Non-pigmented ciliary epithelial cell (primary cell): Measurements from ENCODE around the gene CERS6.
"Not testable (repeated sequence)": the region's sequence is repeated elsewhere in the genome, so short reads cannot be mapped to it uniquely, and the experiment has no call there.

Experiments
- DNase-seq: peaks from one replicate; pipeline ENCODE4 v3.0.0-alpha.2; 2010; ENCODE audit warnings: low read depth

The CERS6 gene

DNA sequence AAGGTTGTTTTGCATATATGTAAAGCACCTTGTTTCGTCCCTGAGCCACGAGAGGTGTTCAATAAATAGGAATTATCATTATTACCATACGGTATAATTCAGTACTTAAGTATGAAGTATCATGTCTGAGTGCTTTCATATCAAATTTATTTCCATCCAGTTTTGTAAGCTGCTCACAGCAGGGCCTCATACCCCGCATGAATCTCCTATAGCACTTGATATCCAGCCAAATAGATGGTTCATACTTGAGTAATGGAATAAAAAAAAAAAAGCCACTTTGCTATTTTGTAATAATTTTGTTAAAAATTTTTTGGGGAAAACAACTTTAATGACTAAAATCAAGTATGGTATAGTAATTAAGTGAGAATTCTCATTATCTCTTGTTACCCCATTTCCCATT lies 185.6 kb downstream of the CERS6 start:
- no peak for DNase-seq

DNA sequence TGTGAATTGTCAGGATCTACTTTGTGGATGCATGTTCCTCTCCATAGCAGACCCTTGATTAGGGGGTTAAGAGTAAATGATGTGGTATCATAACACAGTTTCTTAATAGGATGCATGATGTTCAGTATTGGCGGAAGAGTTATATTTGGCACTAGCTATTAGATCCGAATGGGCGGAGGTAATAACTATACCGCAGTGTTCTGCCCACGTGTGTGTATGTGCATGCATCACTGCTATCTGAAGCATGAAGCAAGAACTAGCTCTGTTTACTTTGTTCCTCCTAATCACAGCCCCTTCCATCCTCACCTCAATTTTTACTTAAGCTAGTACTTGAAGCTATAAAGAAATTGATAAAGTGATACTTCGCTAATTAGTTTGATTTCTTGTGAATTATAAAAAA lies 186.8 kb downstream of the CERS6 start:
- DNase-seq, result no peak

DNA sequence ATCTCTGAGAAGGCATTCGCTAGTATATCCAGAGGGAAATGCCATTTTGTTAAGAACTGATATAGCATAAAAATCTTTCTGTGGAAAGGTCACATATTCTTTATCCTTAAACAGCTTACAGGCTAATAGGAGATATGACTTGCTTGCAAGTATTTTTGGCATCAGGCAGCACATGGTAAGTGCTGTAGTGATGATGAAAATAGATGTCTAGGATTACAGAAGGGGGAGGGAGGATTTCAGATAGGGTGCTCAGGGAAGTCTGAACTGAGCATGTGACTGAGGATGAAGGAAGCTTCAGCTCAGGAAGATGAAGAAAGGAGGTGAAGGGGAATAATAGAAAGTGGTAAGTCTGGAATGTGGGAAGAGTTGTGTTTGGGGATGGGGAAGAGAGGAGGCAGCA lies 187.9 kb downstream of the CERS6 start:
- no peak for DNase-seq

DNA sequence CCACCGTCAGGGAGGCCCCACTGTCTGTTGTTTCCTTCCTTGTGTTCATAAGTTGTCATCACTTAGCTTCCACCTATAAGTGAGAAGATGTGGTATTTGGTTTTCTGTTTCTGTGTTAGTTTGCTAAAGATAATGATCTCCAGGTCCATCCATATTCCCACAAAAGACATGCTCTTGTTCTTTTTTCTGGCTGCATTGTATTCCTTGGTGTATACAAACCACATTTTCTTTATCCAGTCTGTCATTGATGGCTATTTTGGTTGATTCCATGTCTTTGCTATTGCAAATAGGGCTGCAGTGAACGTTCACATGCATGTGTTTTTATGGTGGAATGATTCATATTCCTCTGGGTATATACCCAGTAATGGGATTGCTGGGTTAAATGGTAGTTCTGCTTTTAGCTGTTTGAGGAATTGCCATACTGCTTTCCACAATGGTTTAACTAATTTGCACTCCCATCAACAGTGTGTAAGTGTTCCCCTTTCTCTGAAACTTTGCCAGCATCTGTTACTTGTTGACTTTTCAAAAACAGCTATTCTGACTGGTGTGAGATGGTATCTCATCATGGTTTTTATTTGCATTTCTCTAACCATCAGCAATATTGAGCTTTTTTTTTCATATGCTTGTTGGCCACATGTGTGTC lies 189.7 kb downstream of the CERS6 start:
- DNase-seq, result no peak

DNA sequence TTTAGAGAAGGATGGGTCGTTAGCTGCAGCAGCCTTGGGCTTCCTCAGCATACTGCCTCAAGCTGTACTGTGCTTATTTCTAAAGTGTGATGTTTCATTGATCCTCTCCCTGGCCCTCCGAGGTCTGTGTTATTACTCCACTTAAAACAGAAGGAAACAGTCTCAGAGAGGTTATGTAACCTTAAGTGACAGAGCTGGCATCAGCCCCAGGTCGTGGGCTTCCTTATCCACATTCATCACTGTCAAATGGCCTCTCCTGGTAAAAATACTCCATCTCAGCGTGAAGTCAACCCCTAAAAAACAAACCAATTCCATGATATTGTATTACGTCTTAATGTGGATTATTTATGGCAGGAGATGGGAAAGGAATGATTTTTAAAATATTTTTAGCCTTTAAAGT lies 193.0 kb downstream of the CERS6 start:
- DNase-seq, result no peak

DNA sequence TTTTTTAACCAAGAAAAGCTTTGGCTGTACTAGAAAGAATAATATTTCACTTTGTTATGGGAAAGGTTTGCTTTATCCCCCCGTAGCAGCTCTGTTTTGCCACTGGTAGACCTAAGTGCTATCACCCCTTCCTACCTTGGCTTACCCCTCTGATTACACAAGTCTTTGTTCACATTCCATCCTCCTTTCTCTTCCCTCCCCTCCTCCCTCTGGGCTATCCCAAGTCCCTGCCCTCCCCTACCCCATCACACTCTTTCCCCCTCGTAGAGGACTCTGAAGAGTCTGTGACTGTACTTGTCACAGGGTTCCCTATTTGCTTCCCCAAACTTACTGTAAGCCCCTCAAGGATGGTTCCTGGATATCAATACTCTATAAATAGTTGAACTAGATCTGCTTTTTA lies 193.5 kb downstream of the CERS6 start:
- DNase-seq, result no peak

DNA sequence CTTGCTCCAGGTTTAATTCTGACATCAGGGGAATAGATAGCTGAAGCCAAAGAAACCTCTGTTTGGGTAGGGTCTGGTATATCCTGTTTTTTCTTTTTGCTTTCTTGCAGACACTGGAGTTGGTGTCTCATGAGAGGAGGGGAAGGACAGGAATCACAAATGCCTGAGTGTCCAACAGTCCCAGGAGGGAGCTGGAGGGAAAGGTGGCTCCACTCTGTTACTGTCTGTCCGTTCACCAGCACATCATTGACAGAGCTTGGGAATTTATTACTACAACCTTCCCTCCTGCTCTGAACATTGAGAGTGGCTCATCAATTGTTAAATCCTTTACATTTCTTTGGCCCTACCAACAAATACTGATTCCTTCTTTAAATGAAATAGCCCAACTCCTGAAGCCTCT lies 194.1 kb downstream of the CERS6 start:
- no peak for DNase-seq

DNA sequence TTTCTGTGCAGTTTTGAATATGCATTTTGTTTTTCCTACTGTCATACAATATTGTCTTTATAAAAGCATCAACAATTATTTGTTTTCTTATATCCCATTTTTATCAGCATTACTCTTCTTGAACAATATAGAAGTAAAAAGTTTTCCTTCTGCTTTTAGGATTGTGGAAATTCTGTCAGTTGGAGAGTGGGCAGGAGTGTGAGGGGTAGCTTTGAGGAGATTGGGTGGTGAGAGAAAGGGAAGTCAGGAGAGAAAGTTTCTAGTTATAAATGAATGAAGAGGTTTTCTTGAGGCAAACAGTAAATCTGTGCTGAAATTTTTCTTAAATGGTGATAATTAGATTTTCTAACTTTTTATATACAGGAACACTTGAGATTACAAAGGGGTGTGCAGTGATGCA lies 194.7 kb downstream of the CERS6 start:
- DNase-seq, result no peak

DNA sequence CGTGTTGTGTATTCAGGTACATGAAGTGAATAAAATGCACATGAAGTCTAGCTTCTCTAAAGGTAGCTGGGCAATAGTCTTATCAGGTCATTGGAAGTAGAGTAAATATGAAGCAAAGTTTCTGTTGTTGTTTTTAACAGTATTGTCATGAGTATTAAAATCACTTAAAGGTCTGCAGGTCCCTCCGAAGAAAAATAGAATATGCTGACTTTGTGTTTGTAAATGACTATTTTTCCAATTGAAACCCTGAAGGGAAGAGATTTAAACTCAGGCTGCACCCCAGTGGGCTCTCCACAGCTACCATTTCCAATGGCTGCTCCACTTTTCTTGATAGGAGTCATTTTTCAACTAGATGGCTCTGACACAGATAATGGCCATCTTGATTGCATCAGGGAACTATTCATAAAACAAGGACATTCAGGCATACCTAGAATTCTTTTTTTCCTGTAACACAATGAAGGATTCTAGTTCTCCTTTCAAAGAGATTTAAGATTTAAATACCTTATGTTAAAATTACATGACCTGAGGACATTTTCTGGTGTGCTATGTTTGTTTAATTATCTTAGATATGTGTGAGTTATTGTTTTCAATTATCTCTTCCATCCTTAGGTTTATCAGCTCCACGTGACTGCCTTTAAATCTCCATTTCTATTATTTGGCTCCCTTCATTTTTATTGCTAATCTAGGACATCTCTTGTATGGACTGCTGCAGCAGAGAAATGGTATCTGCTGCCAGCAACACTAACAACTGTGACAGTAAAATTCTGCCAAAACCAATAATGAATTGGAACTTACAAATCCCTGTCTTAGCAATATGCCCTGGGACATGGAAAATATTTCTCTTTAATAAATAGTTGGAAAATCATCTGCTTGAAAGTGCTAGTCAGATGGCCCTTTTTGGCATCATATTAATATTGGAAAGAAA lies 197.2 kb downstream of the CERS6 start:
- DNase-seq, result no peak

DNA sequence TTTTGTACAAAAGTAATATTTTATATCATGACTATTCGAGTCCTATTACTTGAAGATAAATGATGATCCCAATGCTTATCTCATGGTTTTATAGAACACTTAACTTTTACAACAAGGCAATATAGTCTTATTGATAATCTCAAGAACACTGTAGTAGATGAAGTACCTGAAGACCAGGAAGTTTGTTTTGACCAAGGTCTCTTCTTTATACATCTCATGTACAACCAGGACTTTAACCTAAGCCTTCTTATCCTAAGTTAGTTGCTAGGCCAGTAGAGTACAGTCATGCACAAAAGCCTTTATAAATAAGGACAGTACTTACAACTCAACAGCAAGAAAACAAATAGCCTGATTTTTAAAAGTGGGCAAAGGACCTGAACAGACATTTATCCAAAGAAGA lies 198.6 kb downstream of the CERS6 start:
- no peak for DNase-seq

DNA sequence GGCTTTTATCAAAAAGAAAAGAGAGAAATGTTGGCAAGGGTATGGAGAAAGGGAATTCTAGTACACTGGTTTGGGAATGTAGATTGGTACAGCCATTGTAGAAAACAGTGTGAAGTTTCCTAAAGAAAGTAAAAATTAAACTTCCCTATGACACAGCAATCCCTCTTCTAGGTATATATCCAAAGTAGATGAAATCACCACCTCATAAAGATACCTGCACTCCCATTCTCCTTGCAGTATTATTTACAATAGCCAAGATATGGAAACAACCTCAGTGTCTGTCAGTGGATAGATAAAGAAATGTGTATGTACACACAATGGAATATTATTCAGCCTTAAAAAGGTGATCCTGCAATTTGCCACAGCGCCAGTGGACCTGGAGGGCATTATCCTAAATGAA lies 199.1 kb downstream of the CERS6 start:
- DNase-seq, result no peak

DNA sequence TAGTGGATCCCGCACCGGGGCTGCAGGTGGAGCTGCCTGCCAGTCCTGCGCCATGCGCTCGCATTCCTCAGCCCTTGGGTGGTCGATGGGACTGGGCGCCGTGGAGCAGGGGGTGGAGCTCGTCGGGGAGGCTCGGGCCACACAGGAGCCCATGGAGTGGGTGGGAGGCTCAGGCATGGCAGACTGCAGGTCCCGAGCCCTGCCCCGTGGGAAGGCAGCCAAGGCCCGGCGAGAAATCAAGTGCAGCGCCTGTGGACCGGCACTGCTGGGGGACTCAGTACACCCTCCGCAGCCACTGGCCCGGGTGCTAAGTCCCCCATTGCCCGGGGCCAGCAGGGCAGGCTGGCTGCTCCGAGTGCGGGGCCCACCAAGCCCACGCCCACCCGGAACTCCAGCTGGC lies 201.3 kb downstream of the CERS6 start:
- DNase-seq, result not testable (repeated sequence)

DNA sequence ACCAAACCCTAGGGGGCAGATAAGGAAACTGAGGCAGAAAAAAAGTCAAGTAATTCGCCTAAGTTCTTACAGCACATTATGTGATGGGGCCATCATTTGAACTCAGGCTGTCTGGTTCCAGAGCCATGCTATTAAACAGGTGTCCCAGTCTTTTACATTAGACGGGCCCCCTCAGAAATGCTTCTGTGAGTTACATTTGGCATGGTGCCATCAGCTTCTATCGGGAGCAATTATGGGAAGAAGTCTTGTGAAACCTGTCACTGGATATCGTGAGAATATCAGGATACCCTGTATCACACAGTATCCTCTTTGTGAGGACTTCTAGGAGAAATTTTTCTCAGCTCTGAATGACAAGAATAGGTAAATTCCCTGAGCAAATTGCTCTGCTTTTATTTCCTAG lies 202.6 kb downstream of the CERS6 start:
- no peak for DNase-seq

DNA sequence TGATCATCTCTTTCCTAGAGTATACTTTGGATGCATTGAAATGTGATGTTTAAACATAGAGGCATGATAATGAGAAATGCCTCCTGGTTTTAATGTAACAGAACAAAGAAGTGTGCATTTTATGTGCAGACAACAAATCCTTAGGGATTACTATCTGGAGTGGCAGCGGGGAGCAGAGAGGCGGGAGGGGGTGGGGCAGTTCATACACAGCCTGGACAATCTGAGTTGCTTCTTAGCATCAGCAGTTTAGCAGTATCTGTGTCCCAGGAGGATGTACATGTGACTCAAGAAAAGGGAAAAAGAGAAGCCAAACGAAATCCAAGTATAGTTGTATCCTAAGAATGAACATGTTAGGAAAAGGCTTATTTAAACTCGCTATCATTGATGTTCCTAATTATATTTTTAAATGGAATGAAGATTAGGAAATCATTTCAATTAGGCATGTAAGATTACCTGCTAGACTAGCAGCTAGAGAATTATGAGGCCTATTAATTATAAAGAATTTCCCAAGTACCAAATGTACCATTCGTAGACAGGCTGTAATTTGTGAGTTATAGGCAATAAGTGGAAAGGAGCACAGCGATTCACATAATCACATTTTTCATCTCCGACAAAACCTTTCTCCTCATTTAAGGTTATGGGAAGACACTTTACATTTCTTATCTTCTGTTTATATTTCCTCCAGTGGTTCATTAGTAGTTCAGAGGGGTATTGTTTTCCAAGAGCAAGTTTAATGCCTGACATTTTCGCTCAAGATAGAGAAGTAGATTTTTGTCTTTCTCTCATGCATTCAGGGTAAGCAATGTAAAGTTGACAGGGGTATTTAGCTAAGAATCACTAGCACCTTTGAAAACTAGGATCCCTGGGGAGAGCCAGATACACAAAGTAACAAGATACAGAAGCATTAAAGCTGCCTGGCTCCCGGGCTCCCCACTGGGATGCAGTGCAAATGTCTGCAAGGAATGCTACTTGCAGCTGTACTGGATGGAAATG lies 205.1 kb downstream of the CERS6 start:
- DNase-seq, result no peak

DNA sequence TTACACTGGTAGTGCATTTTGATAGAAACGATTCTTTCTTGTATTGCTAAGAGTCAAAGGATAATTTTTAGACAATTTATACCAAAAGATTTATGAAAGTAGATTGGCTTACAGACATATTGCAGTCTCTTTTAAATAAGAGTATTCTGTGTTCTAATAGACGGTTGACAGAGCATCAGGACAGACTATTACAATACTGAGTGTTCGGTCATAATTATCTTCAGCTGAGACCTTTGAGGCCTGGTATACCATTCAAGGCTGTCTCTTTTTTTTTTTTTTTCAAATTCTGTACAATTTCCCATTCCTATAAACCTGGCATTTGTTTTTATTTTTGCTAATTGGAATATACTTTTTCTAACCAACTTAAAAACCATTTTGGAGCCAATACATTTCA lies 205.8 kb downstream of the CERS6 start:
- DNase-seq, result no peak

DNA sequence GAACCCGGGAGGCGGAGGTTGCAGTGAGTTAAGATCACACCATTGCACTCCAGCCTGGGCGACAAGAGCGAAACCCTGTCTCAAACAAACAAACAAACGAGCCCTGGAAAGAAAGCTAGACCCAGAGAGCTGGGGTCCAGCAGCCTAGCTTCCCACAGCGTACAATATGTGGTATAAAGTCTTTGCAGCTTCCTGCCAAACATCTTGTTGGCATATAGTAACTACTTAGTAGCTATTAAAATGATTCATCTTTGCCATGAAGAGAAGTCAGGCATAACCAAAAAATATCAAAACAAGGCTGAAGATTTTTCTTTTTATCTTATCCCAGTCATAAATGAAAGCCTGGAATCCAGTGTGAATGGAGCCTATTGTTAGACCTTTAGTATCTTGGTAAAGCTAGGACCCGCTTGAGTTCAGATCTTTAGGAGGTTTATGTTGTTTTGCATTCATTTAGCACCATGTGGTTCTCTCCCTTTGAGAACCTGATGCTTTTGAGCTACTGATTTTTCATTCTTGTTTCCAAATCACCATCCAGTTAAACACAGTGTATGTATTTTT lies 206.7 kb downstream of the CERS6 start:
- DNase-seq, result no peak

DNA sequence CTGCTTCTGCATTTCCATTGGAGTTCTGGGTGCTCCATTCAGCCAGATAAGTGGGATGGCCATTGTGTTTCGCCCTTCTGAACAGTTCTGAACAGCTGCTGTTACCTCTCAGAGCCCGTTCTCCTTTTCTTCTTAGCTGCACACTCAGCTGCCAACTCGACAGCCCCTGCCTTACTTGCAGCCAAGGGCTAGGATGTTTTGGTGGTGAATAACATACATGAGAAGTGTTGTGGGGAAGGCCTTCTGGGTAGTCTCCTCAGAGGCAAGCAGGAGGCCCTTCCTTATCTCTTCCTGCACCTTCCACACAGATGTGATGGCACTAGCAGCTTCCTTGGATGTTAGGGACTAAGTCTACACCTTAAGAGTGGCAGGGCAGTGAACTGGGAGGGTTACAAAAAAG lies 207.9 kb downstream of the CERS6 start:
- no peak for DNase-seq

DNA sequence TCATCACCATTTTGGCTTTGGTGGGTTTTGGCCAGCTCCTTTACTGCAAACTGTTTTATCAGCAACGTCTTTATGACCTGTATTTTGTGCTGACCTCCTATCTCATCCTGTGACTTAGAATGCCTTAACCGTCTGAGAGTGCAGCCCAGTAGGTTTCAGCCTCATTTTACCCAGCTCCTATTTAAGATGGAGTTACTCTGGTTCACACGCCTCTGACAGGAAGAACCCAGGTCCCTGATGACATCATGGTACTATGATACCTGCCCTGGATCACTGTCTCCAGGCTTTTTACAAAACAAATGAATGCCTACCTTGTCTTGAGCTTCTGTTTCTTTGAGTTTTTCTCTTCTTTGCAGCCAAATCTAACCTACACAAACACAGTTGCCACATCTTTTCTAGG lies 208.6 kb downstream of the CERS6 start:
- not testable (repeated sequence) for DNase-seq

DNA sequence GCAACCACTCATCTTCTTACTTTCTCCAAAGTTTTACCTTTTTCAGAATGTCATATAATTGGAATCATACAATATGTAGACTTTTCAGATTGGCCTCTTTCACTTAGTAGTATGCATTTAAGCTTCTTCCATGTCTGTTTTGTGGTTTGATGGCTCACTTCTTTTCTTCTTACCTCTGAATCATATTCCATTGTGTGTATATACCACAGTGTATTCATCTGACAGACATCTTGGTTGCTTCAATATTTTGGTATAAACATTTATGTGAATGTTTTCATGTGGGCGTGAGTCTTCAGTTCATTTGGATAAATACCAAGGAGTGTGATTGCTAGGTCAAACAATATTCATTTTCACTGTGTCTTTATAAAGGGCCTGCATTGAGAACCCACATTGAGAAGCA lies 210.3 kb downstream of the CERS6 start:
- no peak for DNase-seq

DNA sequence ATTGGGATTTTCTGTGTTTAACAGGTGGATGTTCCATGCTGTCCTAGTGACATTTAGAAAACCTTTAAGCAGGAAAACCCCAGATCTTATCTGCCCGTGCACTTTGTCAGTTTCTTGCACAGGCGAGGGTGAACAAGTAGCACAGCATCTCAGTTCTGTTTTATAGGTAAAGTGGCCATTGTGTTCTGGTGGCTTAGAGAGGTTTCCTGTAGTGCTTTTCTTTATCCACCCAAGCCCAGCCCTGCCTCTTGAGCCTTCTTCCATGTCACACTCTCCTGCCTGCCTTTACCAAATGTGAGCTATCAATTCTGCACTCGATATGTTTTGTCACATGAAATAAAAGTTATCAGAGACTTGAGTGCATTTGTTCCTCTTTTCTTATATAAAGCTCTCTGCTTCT lies 211.1 kb downstream of the CERS6 start:
- no peak for DNase-seq

DNA sequence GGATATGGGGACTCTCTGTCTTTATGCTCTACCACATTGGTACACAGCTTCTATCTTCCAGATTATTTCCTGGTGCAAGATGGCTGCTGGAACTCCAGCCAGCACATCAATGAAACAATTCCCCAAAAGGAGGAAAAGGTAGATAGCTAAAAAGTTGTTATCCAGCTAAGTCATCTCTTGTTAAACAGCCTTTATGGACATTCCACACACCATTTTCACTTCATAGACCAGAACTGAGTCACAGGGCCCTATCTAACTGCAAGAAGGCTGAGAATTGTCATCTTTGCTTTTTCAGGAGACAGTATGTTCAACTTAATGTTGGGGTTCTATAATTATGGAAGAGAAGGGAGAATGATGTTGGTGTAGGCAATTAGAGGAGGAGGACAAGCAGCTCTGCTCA lies 213.1 kb downstream of the CERS6 start:
- DNase-seq, result no peak

DNA sequence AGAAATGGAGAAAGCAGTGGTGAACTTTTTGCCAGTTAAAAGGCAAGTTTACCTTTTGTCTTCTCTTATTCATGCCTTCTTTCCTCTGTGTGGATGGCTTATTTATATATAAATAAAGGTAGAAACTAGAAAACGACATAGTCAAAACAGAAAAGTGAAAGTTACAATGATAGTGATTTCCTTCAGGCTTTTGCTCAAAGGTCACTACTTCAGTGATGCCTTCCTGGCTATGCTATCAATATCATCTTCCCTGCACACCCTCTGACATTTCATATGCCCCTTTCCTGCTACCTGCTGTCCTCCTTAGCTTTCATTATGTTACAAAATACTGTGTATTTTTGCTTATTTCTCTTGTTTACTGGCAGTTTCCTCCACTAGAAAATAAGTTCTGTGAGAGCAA lies 214.4 kb downstream of the CERS6 start:
- no peak for DNase-seq
